Activated T-helper 2 cell treated with anti-CD3 and anti-CD28 coated beads, Interferon-gamma antibody, Interleukin-2, Interleukin-4, amounts not matched to agents 10 μg/mL and 5 μg/mL and 100 μg/mL, durations not matched to agents 14 hours and 24 hours and 36 hours (primary cell): Measurements from ENCODE around the gene SPX. TPM values are rescaled to one million over a fixed set of nuclear protein-coding genes. Genes with fewer than 3 reads are reported as not detected.
A peak's percentile ranks its signal among the peaks of the same experiment; 100 is the strongest.

Experiments
- DNase-seq: peaks from one replicate; pipeline ENCODE4 v3.0.0; 2021; ENCODE audit warnings: low spot score
- H3K27ac Mint-ChIP-seq: one replicate; pipeline ENCODE4 v1.8.0; 2021; ENCODE audit warnings: mixed read lengths
- H3K27me3 Mint-ChIP-seq: one replicate; pipeline ENCODE4 v1.8.0; 2021; ENCODE audit warnings: low read depth, mixed read lengths
- H3K36me3 Mint-ChIP-seq: one replicate; pipeline ENCODE4 v1.8.0; 2021; ENCODE audit warnings: low read depth, mixed read lengths
- H3K4me1 Mint-ChIP-seq: one replicate; pipeline ENCODE4 v1.8.0; 2021; ENCODE audit warnings: low read depth, mixed read lengths
- H3K4me3 Mint-ChIP-seq: one replicate; pipeline ENCODE4 v1.8.0; 2021; ENCODE audit warnings: low read depth, mild to moderate bottlenecking, moderate library complexity, mixed read lengths
- H3K9me3 Mint-ChIP-seq: one replicate; pipeline ENCODE4 v1.8.0; 2021; ENCODE audit warnings: mixed read lengths
- intact Hi-C: fragments of 100-400 bp; cut with micrococcal nuclease; formaldehyde crosslinking; loops from one replicate; pipeline ENCODE4 v1.15.1; 2023
- total RNA-seq: library from RNA; stranded (reverse); gene quantifications from 2 replicates; pipeline ENCODE4 v1.2.3, GENCODE V29; 2022

The SPX gene
- total RNA-seq, 1 donor from 2014 or later, result 1.6 TPM

- Mint-ChIP-seq H3K27ac (peak overlapping the region; percentile 90), H3K9me3 (no peaks in the 10 kb centered on the region), H3K4me3 (peak overlapping the region; percentile 72), H3K36me3 (peaks cover 56% of the 10 kb centered on the region), H3K27me3 (no peaks in the 10 kb centered on the region), H3K4me1 (peaks cover 36% of the 10 kb centered on the region)
- intact Hi-C loops, result loop anchor here (1.0 to 10.0 kb wide), 3 partner anchors 8 to 1115 kb away; partner anchors contain the start of genes ETNK1, GOLT1B and RECQL
- DNase-seq, result no peak
These were observed 16.3 kb upstream of the SPX start for GRCh38 chr12:21509768-21510167.

- peaks cover 60% of the 10 kb centered on the region for H3K36me3 Mint-ChIP-seq
- no peak for DNase-seq
- no peak overlapping the region for H3K27ac Mint-ChIP-seq
- no peaks in the 10 kb centered on the region for H3K27me3 Mint-ChIP-seq
- no peaks in the 10 kb centered on the region for H3K9me3 Mint-ChIP-seq
- H3K4me1 Mint-ChIP-seq, result peaks cover 2% of the 10 kb centered on the region
- intact Hi-C loops, result no loop called here
- no peak overlapping the region for H3K4me3 Mint-ChIP-seq
These were observed 9.8 kb upstream of the SPX start for GRCh38 chr12:21516281-21516680.

GRCh38 chr12:21518451-21518850 lies 7.6 kb upstream of the SPX start:
- H3K27me3 Mint-ChIP-seq, result no peaks in the 10 kb centered on the region
- no peak overlapping the region for H3K27ac Mint-ChIP-seq
- intact Hi-C loops, result no loop called here

GRCh38 chr12:21521541-21521940 lies 4.6 kb upstream of the SPX start:
- H3K4me1 Mint-ChIP-seq, result no peaks in the 10 kb centered on the region
- intact Hi-C loops, result no loop called here

More at GRCh38 chr12:21518451-21518850, 7.6 kb upstream of the SPX start:
- Mint-ChIP-seq H3K4me1 (no peaks in the 10 kb centered on the region), H3K9me3 (no peaks in the 10 kb centered on the region), H3K36me3 (peaks cover 49% of the 10 kb centered on the region), H3K4me3 (no peak overlapping the region)
- DNase-seq, result no peak

GRCh38 chr12:21523148-21523547 lies 2.9 kb upstream of the SPX start:
- Mint-ChIP-seq H3K27ac (no peak overlapping the region), H3K36me3 (peaks cover 12% of the 10 kb centered on the region), H3K4me1 (peaks cover 2% of the 10 kb centered on the region), H3K4me3 (no peak overlapping the region), H3K9me3 (peaks cover 5% of the 10 kb centered on the region), H3K27me3 (peaks cover 16% of the 10 kb centered on the region)
- intact Hi-C loops, result no loop called here
- DNase-seq, result no peak

More at GRCh38 chr12:21521541-21521940, 4.6 kb upstream of the SPX start:
- Mint-ChIP-seq H3K36me3 (peaks cover 24% of the 10 kb centered on the region), H3K4me3 (no peak overlapping the region), H3K27me3 (peaks cover 12% of the 10 kb centered on the region), H3K27ac (no peak overlapping the region), H3K9me3 (peaks cover 5% of the 10 kb centered on the region)
- DNase-seq, result no peak

GRCh38 chr12:21526721-21527345 lies 737 bp downstream of the SPX start:
- H3K9me3 Mint-ChIP-seq, result peaks cover 5% of the 10 kb centered on the region
- peaks cover 8% of the 10 kb centered on the region for H3K4me1 Mint-ChIP-seq
- peaks cover 25% of the 10 kb centered on the region for H3K27me3 Mint-ChIP-seq
- intact Hi-C loops, result loop anchor here (1.0 to 5.0 kb wide), 2 partner anchors 26 to 35 kb away; partner anchors contain the start of genes GOLT1B and RECQL
- H3K27ac Mint-ChIP-seq, result peak overlapping the region; percentile 48
- peak overlapping the region; percentile 80 for H3K4me3 Mint-ChIP-seq
- H3K36me3 Mint-ChIP-seq, result no peaks in the 10 kb centered on the region
- DNase-seq, result no peak

GRCh38 chr12:21527451-21528180 lies 1.5 kb downstream of the SPX start:
- intact Hi-C loops, result loop anchor here (1.0 to 5.0 kb wide), 2 partner anchors 26 to 35 kb away; partner anchors contain the start of genes GOLT1B and RECQL
- peak; percentile 57 for DNase-seq
- Mint-ChIP-seq H3K27ac (no peak overlapping the region), H3K9me3 (peaks cover 5% of the 10 kb centered on the region), H3K27me3 (peaks cover 25% of the 10 kb centered on the region), H3K36me3 (no peaks in the 10 kb centered on the region), H3K4me3 (peak overlapping the region; percentile 77), H3K4me1 (peaks cover 8% of the 10 kb centered on the region)

GRCh38 chr12:21528953-21529352 lies 2.9 kb downstream of the SPX start:
- Mint-ChIP-seq H3K9me3 (peaks cover 5% of the 10 kb centered on the region), H3K4me1 (peaks cover 8% of the 10 kb centered on the region), H3K27me3 (peaks cover 25% of the 10 kb centered on the region), H3K36me3 (no peaks in the 10 kb centered on the region), H3K4me3 (peak overlapping the region; percentile 74), H3K27ac (no peak overlapping the region)
- no peak for DNase-seq
- intact Hi-C loops, result loop anchor here (5.0 kb wide), 1 partner anchor 33 kb away; no protein-coding TSS in a partner anchor

- H3K4me3 Mint-ChIP-seq, result no peak overlapping the region
- no peak for DNase-seq
- H3K27ac Mint-ChIP-seq, result no peak overlapping the region
- H3K9me3 Mint-ChIP-seq, result peaks cover 1% of the 10 kb centered on the region
- peaks cover 23% of the 10 kb centered on the region for H3K27me3 Mint-ChIP-seq
- intact Hi-C loops, result loop anchor here (5.0 kb wide), 1 partner anchor 33 kb away; no protein-coding TSS in a partner anchor
- H3K4me1 Mint-ChIP-seq, result peaks cover 8% of the 10 kb centered on the region
- no peaks in the 10 kb centered on the region for H3K36me3 Mint-ChIP-seq
These were observed 3.4 kb downstream of the SPX start for GRCh38 chr12:21529456-21529855.

GRCh38 chr12:21538061-21538653 lies 12.1 kb downstream of the SPX start:
- DNase-seq, result no peak
- intact Hi-C loops, result no loop called here
- H3K27ac Mint-ChIP-seq, result no peak overlapping the region
- peaks cover 14% of the 10 kb centered on the region for H3K4me1 Mint-ChIP-seq
- H3K9me3 Mint-ChIP-seq, result no peaks in the 10 kb centered on the region
- H3K27me3 Mint-ChIP-seq, result no peaks in the 10 kb centered on the region
- no peak overlapping the region for H3K4me3 Mint-ChIP-seq
- H3K36me3 Mint-ChIP-seq, result no peaks in the 10 kb centered on the region

- DNase-seq, result no peak
- Mint-ChIP-seq H3K27me3 (no peaks in the 10 kb centered on the region), H3K4me3 (no peak overlapping the region), H3K36me3 (no peaks in the 10 kb centered on the region), H3K9me3 (no peaks in the 10 kb centered on the region), H3K27ac (peak overlapping the region; percentile 42), H3K4me1 (peaks cover 14% of the 10 kb centered on the region)
- intact Hi-C loops, result no loop called here
These were observed 13.7 kb downstream of the SPX start for GRCh38 chr12:21539797-21540196.

GRCh38 chr12:21541773-21542172 lies 15.7 kb downstream of the SPX start:
- Mint-ChIP-seq H3K4me1 (peaks cover 14% of the 10 kb centered on the region), H3K36me3 (no peaks in the 10 kb centered on the region), H3K27ac (no peak overlapping the region), H3K9me3 (no peaks in the 10 kb centered on the region), H3K27me3 (no peaks in the 10 kb centered on the region), H3K4me3 (no peak overlapping the region)
- intact Hi-C loops, result no loop called here
- no peak for DNase-seq

GRCh38 chr12:21542403-21542802 lies 16.3 kb downstream of the SPX start:
- Mint-ChIP-seq H3K27ac (no peak overlapping the region), H3K4me3 (no peak overlapping the region), H3K36me3 (no peaks in the 10 kb centered on the region), H3K9me3 (no peaks in the 10 kb centered on the region), H3K4me1 (peaks cover 17% of the 10 kb centered on the region), H3K27me3 (no peaks in the 10 kb centered on the region)
- intact Hi-C loops, result no loop called here
- DNase-seq, result no peak
